Endothelial cell (in vitro differentiated cells): ENCODE data around the gene PKP1. TPM values are rescaled to one million over a fixed set of nuclear protein-coding genes. Genes with fewer than 3 reads are reported as not detected.

Experiments used
- DNase-seq: peaks from one replicate; pipeline ENCODE4 v3.0.0; 2021; ENCODE audit warnings: low spot score
- H3K27ac Mint-ChIP-seq: one replicate; pipeline ENCODE4 v1.8.0; 2021; ENCODE audit warnings: mixed read lengths, inconsistent platforms; ENCODE audit not compliant: unreplicated experiment
- H3K27me3 Mint-ChIP-seq: one replicate; pipeline ENCODE4 v1.8.0; 2021; ENCODE audit warnings: mild to moderate bottlenecking, moderate library complexity, mixed read lengths, inconsistent platforms; ENCODE audit not compliant: unreplicated experiment
- H3K36me3 Mint-ChIP-seq: one replicate; pipeline ENCODE4 v1.8.0; 2021; ENCODE audit warnings: mild to moderate bottlenecking, low read depth, mixed read lengths, inconsistent platforms; ENCODE audit not compliant: unreplicated experiment
- H3K4me1 Mint-ChIP-seq: one replicate; pipeline ENCODE4 v1.8.0; 2021; ENCODE audit warnings: mild to moderate bottlenecking, mixed read lengths, inconsistent platforms; ENCODE audit not compliant: unreplicated experiment
- H3K4me3 Mint-ChIP-seq: one replicate; pipeline ENCODE4 v1.8.0; 2021; ENCODE audit warnings: mild to moderate bottlenecking, mixed read lengths, inconsistent platforms; ENCODE audit not compliant: unreplicated experiment
- H3K9me3 Mint-ChIP-seq: one replicate; pipeline ENCODE4 v1.8.0; 2021; ENCODE audit warnings: mixed read lengths, inconsistent platforms; ENCODE audit not compliant: unreplicated experiment
- total RNA-seq: library from RNA; stranded (reverse); fragmentation: NEBNext Ultra II Directional; extraction: Animal tissue kit (Norgen Biotek cat#: 25700); gene quantifications from one replicate; pipeline ENCODE4 v1.2.1, GENCODE V29; 2021; ENCODE audit not compliant: unreplicated experiment
- TF ChIP-seq, protein P1 (sequence below): fragments of 200-600 bp; sonication (generic); IDR thresholded peaks from one replicate; pipeline ENCODE4 v1.5.0; 2021; ENCODE audit warnings: antibody characterized with exemption; ENCODE audit not compliant: unreplicated experiment

Gene PKP1
- total RNA-seq, 1 donor from 2014 or later: 0.64 TPM

DNA sequence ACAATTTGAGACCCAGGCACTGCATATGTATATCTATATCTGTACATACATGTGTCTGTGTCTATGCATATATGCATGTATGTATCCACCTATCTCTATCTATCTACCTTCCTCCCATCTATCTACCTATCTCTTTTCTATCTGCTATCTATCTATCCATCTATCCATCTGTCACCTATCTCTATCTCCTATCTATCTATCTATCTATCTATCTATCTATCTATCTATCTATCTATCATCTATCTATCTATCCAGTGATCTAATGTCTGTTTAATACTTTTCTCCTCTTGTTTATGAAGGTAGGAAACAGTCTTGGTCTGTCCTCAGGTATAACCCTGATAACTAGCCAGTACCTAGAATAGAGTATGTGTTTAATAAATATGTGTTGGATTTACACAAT lies 68.3 kb downstream of the PKP1 start:
- DNase-seq: no peak
- H3K9me3 Mint-ChIP-seq: no peaks in the 10 kb centered on the region
- H3K27me3 Mint-ChIP-seq: peaks cover 6% of the 10 kb centered on the region
- H3K36me3 Mint-ChIP-seq: no peaks in the 10 kb centered on the region
- no peak overlapping the region for H3K4me3 Mint-ChIP-seq
- H3K27ac Mint-ChIP-seq: no peak overlapping the region
- peaks cover 22% of the 10 kb centered on the region for H3K4me1 Mint-ChIP-seq
- TF ChIP-seq, protein P1, sequence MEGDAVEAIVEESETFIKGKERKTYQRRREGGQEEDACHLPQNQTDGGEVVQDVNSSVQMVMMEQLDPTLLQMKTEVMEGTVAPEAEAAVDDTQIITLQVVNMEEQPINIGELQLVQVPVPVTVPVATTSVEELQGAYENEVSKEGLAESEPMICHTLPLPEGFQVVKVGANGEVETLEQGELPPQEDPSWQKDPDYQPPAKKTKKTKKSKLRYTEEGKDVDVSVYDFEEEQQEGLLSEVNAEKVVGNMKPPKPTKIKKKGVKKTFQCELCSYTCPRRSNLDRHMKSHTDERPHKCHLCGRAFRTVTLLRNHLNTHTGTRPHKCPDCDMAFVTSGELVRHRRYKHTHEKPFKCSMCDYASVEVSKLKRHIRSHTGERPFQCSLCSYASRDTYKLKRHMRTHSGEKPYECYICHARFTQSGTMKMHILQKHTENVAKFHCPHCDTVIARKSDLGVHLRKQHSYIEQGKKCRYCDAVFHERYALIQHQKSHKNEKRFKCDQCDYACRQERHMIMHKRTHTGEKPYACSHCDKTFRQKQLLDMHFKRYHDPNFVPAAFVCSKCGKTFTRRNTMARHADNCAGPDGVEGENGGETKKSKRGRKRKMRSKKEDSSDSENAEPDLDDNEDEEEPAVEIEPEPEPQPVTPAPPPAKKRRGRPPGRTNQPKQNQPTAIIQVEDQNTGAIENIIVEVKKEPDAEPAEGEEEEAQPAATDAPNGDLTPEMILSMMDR: no peak

DNA sequence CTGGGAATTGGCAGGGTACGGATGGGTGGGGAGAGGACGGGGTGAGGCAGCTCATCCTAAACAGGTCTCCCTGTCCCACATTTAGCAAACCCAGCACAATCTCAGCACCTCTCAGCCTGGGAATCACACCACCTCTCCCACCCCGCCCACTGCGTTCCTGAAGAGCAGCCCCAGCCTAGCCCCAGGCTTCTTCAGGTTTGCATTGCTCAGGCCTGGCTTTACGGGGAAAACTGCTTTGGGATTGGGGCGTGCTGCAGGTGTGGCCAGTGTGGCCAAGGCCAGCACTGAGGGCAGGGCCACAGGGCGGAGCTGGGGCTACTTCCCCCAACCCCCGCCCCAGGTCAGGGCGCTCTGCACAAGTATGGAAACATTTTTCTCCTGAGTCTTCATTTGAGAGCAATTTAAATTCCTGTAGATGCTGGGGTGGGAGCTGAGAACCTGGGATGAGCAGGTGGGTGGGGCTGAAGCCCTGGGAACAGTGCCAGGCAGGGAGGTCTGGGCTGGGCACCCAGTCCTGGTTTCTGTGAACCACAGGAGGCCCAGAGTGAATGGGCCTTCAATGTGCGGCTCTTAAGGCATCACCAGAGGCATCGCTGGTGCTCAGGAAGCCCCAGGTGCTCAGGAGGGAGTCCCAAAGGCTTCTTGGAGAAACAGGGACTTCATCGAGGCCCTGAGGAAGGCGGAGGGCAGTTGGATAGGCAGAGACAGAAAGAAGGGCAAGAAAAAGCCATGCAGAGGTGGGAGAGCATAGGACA lies 70.1 kb downstream of the PKP1 start:
- no peak for DNase-seq
- H3K9me3 Mint-ChIP-seq: no peaks in the 10 kb centered on the region
- TF ChIP-seq, protein P1: no peak

DNA sequence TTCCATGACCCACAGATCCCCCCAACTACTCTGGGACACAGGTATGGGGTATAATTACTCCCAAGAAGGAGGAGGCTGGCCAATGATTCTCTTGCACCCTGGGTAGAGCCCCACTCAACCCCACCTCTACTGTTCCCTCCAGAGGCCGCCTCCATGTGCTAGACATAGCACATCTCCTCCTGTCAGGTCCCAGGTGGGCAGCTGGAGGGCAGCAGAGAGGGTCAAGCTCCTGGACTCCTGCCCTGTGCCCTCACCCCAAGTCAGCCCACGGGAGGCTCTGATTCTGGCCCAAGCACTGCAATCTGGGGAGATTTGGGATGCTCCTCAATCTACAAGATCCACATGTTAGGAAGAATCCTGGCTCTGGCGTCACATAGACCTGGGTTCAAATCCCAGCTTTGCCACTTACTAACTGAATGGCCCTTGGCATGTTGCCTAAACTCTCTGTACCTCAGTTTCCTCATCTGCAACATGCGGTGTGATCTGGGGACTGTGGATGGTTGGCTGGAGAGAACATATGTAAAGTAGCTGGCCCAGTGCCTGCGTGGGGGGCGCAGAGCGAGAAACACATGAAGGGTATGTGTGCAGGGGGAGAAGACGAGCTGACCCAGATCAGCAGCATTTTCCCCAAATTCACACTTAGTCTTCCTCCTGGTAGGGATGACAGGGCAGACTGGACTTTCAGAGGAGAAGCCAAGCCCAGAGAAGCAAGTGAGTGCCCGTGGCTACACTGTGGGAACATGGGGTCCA lies 71.0 kb downstream of the PKP1 start:
- peaks cover 10% of the 10 kb centered on the region for H3K27me3 Mint-ChIP-seq
- TF ChIP-seq, protein P1: no peak
- H3K27ac Mint-ChIP-seq: no peak overlapping the region
- H3K36me3 Mint-ChIP-seq: no peaks in the 10 kb centered on the region
- DNase-seq: no peak
- peaks cover 18% of the 10 kb centered on the region for H3K4me1 Mint-ChIP-seq
- no peak overlapping the region for H3K4me3 Mint-ChIP-seq
- no peaks in the 10 kb centered on the region for H3K9me3 Mint-ChIP-seq

More for the DNA sequence above, 70.1 kb downstream of the PKP1 start:
- Mint-ChIP-seq H3K4me1 (peaks cover 14% of the 10 kb centered on the region), H3K36me3 (no peaks in the 10 kb centered on the region), H3K27ac (no peak overlapping the region), H3K27me3 (peaks cover 10% of the 10 kb centered on the region), H3K4me3 (no peak overlapping the region)

DNA sequence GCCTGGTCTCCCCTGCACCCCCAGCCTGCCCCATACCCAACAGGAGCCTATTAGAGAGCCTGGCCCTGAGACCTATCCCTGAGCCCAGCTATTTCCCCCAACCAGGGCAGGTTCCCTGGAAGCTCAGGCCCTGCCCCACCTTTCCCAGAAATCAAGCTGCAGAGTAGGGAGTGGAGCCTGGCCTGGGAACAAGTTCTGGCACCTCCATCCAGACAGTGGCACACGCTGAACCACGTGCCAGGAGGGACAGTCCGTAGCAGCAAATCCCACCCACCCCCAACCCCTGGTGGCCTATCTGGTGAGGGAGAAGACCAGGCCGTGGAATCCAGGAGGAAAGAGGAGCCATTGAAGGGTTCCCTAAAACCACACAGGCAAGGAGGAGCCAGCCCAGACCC lies 71.6 kb downstream of the PKP1 start:
- no peak overlapping the region for H3K4me3 Mint-ChIP-seq
- no peaks in the 10 kb centered on the region for H3K36me3 Mint-ChIP-seq

More for the DNA sequence above, 71.6 kb downstream of the PKP1 start:
- no peaks in the 10 kb centered on the region for H3K9me3 Mint-ChIP-seq
- H3K27ac Mint-ChIP-seq: no peak overlapping the region
- H3K27me3 Mint-ChIP-seq: peaks cover 12% of the 10 kb centered on the region
- TF ChIP-seq, protein P1: no peak
- peaks cover 15% of the 10 kb centered on the region for H3K4me1 Mint-ChIP-seq
- no peak for DNase-seq
